AG04450 (cell line): ENCODE data around the gene AMIGO1. TPM values are rescaled to one million over a fixed set of nuclear protein-coding genes. Genes with fewer than 3 reads are reported as not detected.

Source experiments
- CTCF ChIA-PET: fragments of 300-600, 350-600 bp; formaldehyde crosslinking; extraction: SDS; loops from one replicate; lab custom pipeline; 2022; ENCODE audit warnings: antibody characterized with exemption, inconsistent platforms; lab: Charles Lee
- POLR2A ChIA-PET: fragments of 350-600 bp; formaldehyde crosslinking; extraction: SDS; loops from one replicate; lab custom pipeline; 2021; ENCODE audit warnings: antibody characterized with exemption, inconsistent platforms; lab: Yijun Ruan, JAX
- DNase-seq: peaks from one replicate; pipeline ENCODE4 v3.0.0-alpha.2; 2011; ENCODE audit warnings: low read depth, low spot score
- H3K27ac ChIP-seq: one replicate; pipeline ENCODE4 v1.5.1; 2012; ENCODE audit warnings: low read depth, low read length, control low read depth
- H3K27me3 ChIP-seq: one replicate; pipeline ENCODE4 v1.6.0; 2012; ENCODE audit warnings: low read length; ENCODE audit not compliant: control insufficient read depth, insufficient read depth
- H3K4me3 ChIP-seq: 2 replicates; pipeline ENCODE4 v1.5.1; 2011; ENCODE audit warnings: mild to moderate bottlenecking, low read depth, low read length, control low read depth
- H3K9me3 ChIP-seq: 2 replicates; pipeline ENCODE4 v1.5.1; 2012; ENCODE audit warnings: low read length; ENCODE audit not compliant: control insufficient read depth, insufficient read depth
- polyA plus RNA-seq: library from polyadenylated mRNA; depleted of rRNA; stranded (reverse); fragments of >200 nt; gene quantifications from 2 replicates; pipeline ENCODE4 v1.2.3, GENCODE V29; 2011
- TF ChIP-seq, protein P1 (sequence below): IDR thresholded peaks from 2 replicates; pipeline ENCODE4 v1.5.1; 2011; ENCODE audit warnings: low read depth, low read length, control low read depth, inconsistent platforms

Gene AMIGO1
- polyA plus RNA-seq, 1 experiment, result 1.5 TPM

DNA sequence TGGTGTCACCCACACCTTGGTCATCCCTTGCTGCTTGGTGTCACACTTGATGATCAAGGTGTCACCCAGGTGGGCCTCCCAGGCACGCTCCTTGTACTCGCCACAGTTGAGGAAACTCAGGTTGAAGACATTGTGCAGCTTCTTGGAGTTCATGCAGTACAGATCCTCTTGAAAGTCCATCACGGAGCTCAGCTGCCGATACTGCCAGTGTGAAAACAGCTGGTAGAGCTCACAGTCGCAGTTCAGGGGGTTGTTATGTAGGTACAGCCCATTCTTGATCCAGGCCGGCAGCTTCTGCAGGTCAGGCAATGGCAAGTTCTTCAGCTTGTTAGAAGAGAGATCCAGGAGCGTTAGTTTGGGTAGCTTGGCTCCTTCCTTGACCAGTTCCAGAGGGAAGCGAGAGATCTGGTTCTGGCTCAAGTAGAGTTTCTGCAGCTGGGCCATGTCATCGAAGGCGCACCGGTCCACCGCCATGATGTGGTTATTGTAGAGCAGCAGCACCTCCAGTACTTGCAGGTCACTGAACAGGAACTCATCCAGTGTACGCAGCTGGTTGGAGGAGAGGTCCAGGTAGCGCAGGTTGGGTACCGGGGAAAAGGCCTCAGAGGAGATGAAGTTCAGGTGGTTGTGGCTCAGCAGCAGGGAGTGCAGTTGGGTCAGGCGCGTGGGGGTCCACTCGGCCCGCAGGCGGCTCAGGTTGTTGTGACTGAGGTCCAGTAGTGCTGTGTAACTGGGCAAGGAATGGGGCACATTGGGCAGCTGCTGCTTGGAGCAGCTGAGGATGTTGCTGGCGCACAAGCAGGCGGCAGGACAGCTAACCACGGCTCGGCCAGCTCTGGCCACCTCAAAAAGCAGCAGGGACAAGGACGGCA, 1.3 kb downstream of the AMIGO1 start:
- Histone ChIP-seq H3K4me3 (no peak overlapping the region), H3K27ac (no peak overlapping the region), H3K9me3 (no peaks in the 10 kb centered on the region; the same call in 1 of the 2 replicates), H3K27me3 (peaks cover 7% of the 10 kb centered on the region)
- TF ChIP-seq, protein P1, sequence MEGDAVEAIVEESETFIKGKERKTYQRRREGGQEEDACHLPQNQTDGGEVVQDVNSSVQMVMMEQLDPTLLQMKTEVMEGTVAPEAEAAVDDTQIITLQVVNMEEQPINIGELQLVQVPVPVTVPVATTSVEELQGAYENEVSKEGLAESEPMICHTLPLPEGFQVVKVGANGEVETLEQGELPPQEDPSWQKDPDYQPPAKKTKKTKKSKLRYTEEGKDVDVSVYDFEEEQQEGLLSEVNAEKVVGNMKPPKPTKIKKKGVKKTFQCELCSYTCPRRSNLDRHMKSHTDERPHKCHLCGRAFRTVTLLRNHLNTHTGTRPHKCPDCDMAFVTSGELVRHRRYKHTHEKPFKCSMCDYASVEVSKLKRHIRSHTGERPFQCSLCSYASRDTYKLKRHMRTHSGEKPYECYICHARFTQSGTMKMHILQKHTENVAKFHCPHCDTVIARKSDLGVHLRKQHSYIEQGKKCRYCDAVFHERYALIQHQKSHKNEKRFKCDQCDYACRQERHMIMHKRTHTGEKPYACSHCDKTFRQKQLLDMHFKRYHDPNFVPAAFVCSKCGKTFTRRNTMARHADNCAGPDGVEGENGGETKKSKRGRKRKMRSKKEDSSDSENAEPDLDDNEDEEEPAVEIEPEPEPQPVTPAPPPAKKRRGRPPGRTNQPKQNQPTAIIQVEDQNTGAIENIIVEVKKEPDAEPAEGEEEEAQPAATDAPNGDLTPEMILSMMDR, result no peak
- POLR2A ChIA-PET, result interaction anchor here (0.5 kb wide), 1 partner anchor 129 kb away, joined by 4 read pairs; no protein-coding TSS in a partner anchor
- DNase-seq, result no peak
- CTCF ChIA-PET, result interaction anchor here (1.8 to 37.0 kb wide), 4 partner anchors 10 to 132 kb away, joined by 5 to 1351 read pairs (median 16); partner anchors contain the start of gene GPR61

DNA sequence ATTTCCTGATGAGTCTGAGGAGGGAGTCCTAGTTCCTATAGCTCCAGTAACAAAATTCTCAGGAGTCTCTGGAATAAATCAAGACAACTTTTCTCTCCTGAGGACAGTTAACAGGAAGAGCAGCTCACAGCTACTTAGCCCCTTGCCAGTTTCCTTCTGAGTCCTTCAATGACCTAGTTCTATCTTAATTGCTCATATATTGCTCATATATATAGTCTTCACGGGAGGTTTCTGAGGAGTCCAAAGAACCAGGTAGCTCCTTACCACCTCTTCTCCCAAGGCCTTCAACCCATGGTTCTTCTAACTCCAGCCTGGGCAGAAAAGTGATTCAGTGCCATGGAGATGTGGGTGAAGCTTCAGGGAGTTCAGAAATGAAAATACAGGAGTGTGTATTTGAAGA, 4.6 kb downstream of the AMIGO1 start:
- ChIA-PET POLR2A (no interaction called here), CTCF (interaction anchor here (0.6 to 37.0 kb wide), 4 partner anchors 11 to 405 kb away, joined by 3 to 1351 read pairs (median 14); partner anchors contain the start of genes CYB561D1 and GPR61)
- Histone ChIP-seq H3K4me3 (no peak overlapping the region), H3K27me3 (no peaks in the 10 kb centered on the region), H3K9me3 (no peaks in the 10 kb centered on the region; the same call in 1 of the 2 replicates), H3K27ac (no peak overlapping the region)
- TF ChIP-seq, protein P1, result no peak
- DNase-seq, result no peak

DNA sequence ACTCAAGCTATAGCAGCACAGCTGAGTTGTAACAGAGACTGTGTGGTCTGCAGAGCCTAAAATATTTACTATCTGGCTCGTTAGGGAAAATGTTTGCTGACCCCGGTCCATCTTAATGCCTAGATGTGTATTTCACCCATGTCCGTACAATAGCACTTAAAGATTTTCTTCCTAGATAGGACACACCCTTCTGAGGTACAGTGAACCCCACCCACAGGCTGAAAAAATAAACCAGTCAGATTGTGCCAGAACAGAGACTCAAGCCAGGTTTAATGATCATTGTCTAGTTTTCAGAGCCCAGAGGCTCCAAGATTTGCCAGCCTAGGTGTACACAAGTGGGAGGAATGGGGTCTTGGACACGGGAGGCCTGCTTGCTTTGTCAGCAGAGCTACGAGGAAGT, 5.6 kb downstream of the AMIGO1 start:
- H3K4me3 ChIP-seq, result no peak overlapping the region
- TF ChIP-seq, protein P1, result no peak
- no peak for DNase-seq
- ChIA-PET POLR2A (interaction anchor here (0.7 kb wide), 1 partner anchor 262 kb away, joined by 3 read pairs; no protein-coding TSS in a partner anchor), CTCF (interaction anchor here (1.4 to 37.0 kb wide), 4 partner anchors 10 to 30 kb away, joined by 7 to 1351 read pairs (median 14); partner anchors contain the start of genes CYB561D1 and GPR61)
- no peak overlapping the region for H3K27ac ChIP-seq
- H3K27me3 ChIP-seq, result no peaks in the 10 kb centered on the region
- H3K9me3 ChIP-seq, result no peaks in the 10 kb centered on the region; the same call in 1 of the 2 replicates

DNA sequence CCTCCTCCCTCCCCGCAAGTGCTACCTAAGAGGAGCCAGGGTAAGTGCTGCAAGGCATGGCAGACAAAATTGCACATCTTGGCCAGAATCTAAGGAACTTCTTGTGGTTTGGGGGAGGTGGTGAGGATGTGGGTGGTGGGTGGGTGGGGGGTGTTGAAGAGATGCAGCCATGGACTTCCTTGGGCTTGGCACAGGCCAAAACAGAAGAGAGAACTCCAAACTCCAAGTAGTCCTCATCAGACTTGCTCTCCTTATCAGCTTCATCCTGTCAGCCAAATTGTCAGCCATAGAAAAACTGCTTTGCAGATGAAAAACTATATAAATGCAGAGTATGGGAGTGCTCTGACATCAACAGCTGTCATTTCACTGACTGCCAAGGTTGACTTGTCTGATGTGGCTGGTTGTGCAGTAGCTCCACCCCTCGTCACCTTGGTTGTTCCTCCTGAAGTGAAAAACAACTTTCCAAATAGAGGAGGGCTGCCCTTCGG, 7.1 kb downstream of the AMIGO1 start:
- TF ChIP-seq, protein P1, result no peak
- Histone ChIP-seq H3K27ac (no peak overlapping the region), H3K4me3 (no peak overlapping the region), H3K27me3 (no peaks in the 10 kb centered on the region), H3K9me3 (no peaks in the 10 kb centered on the region)
- no peak for DNase-seq
- POLR2A ChIA-PET, result no interaction called here
- CTCF ChIA-PET, result interaction anchor here (1.2 to 37.0 kb wide), 4 partner anchors 9 to 32 kb away, joined by 3 to 1351 read pairs (median 8); partner anchors contain the start of genes CYB561D1 and GPR61
